NCI-H1436 (cell line): ENCODE measurements around the gene MCF2L.

Experiments
- DNase-seq: peaks from one replicate; lab custom pipeline; 2025; lab: John Stamatoyannopoulos, UW

MCF2L gene

DNA sequence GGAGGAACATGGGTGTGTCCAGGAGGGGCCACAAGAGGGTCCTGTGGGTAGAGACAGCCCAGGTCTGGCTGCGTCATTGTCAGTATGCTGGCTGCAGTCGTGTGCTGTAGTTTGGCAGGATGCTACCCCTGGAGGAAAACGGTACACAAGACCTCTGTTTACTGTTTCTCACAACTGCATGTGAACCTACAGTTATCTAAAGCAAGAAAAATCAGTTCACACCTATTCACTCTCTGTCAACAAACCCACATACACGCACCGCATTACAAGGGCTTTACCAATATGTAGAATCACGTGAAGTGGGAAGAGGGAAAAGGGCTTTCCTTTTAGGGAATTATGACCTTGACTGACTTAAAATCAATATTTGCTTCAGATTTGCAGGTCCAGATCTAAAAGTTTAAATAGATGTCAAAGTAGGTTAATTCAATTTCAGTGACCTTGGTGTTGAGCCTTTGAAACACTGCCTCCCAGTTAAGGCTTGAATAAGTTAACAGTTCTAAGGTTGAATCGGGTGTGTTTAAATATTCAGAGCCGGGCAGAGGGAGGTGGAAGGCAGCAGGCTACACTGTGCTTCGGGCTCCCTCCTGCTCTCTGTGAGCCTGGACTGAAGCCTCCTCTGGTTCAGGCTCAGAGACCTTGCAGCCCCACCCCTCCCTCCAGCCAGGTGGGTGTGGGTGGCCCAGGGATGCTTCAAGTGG lies 17.2 kb upstream of the MCF2L start:
- no peak for DNase-seq

DNA sequence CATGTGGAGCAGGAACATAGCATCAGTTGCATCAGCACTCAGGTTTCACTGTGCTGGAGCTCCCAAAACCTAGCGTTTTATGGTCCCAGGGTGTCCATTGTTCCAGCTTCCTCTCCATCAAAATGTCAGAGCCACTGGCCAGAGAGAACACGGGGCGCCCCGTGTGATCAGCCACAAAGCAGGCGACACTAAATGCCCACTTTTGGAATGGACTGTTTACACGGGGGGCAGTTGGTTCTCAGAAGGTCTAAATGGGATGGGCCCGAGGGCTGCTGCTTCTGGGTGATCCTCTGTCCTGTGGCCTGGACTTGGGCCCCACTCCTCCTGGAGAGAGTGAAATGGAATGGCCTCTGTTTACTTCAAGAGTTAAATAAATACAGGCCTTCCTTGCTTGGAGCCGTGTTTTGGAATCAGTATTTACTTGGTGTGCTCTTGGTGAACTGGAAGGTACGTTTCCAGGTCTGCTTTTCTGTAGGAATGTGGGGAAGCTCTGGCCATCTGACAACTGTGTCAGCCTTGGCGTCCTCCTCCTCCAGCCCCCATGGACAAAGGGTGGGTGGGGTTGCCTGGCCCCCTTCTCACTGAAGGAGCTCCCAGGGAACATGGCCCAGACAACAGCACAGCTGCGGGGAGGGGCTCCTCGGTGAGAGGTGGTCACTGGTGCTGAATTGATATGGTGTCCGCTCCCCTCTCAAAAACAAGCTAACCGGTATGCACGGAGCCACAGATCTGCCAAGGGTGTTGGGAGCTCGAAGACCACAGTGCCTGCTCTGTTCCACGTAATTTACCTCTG lies 16.1 kb upstream of the MCF2L start:
- DNase-seq = no peak

DNA sequence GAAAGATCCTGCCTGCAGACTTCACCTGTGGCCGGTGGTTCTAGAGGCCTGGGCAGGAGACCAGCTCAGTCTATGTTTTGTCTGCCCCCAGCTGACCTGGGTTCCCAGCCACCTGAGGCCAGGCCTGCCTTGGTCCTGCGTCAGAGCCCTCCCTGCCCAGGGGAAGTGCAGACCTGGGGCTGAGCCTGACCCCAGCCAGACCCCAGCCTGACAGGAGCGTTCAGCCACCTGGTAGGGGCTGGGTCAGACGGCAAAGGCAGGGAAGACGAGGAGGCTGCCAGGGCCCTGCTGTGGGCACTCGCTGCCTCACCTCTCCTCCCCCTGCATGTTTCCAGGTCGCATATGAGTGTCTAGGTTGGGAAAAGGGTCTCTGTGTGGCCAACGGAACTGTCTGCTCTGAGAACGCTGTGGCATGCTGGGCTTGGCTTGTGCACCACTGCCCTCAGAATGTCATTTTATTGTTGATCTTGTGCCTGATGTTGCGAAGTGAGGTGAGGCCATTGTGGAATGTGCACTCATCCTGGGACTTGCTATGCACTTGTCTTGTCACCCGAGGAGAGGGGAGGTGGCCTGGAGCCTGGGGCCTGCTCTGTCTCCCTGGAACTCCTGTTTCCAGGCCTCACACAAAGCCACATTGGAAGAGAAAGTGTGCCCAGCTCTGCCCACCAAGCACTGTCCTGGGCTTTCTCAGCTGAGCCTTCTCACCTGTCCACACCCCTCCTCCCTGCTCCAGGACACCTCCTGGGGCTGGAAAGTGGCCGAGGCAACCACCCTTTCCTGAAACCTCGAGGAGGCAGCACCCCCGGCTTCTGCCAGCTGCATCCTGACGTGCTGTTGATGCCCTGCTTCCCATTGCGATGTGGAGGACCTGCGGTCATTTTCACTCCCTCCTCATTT lies 15.2 kb upstream of the MCF2L start:
- DNase-seq = no peak

DNA sequence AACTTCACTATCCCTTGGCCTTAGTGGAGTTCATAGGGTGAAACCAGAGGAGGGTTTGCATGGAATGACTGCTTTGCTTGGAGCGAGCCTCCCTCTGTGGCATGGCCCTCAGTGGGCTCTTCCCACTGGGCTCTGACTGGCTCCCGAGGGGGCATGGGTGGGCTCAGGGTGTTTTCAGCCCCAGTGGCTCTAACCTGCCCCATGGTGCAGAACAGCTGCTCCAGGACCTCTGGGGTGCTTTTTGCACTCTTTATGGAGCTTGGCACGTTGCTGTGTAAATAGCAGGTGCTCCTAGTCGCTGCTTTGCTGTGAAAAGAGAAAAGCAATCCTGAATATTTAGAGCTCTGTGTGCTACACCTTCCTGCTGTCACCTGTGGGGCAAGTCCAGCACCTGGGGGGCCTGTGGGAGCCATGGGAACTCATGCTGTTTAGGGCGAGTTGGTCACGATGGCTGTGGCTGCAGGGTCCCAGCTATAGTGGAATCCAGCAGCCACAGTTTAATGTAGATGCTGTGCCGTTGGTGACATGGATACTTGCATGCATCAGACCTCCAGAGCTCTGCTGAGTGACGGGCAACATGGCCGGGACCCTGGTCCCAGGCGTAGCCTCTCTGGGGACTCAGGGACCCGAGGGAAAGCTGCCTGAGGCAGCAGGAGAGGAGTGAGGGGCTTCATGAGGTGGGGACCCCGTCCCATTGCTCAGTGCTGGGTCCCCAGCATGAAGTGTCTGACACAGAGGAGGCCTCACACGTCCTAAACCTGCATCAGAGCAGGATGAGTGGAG lies 14.3 kb upstream of the MCF2L start:
- no peak for DNase-seq

DNA sequence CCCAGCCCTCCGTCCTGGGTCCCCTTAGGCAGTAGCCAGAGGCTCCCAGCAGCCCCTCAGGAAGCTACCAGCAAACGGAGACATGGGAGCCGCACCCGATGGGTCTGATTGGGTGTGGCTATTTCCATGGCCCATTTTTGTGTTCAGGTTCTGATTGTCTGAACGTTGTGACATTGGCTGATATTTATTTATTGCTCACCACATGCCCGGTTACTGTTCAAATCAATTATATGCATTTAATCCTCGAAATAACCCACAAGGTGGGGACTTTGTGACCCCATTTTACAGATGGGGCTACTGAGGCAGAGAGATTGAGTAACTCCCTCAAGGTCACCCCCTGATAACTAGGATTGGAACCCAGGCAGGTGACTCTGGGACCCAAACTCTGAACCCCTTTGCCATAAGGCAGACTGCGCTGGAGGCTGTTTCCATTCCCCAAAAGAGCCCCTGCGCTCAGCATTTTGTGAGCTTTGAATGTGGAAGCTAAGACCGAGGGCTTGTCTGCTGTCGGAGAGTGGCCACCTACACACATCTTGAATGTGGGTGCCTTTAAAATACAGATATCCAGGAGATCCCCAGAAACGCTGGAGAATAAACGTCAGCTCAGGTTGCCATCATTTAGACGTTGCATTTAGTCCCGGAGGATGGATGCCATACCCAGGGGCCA lies 13.6 kb upstream of the MCF2L start:
- no peak for DNase-seq

DNA sequence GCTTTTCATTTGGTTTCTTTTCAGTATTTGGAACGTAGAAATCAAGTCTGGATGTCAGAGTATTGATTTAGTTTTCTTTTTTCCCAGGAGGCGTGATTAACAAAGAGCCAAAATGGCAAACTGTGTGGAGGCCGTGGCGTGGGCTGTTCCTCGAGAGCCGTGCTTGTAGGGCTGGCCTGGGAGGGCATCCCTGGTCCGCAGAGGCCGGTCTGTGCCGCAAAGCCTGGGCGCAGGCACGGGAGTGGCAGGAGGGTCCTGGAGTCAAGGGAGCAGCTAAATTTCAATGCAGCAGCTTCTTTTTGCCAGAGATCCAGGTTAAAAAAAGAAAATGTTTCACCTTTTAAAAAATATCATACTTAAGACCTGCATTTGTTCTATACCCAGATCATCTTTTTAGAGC lies 13.1 kb upstream of the MCF2L start:
- DNase-seq = no peak

DNA sequence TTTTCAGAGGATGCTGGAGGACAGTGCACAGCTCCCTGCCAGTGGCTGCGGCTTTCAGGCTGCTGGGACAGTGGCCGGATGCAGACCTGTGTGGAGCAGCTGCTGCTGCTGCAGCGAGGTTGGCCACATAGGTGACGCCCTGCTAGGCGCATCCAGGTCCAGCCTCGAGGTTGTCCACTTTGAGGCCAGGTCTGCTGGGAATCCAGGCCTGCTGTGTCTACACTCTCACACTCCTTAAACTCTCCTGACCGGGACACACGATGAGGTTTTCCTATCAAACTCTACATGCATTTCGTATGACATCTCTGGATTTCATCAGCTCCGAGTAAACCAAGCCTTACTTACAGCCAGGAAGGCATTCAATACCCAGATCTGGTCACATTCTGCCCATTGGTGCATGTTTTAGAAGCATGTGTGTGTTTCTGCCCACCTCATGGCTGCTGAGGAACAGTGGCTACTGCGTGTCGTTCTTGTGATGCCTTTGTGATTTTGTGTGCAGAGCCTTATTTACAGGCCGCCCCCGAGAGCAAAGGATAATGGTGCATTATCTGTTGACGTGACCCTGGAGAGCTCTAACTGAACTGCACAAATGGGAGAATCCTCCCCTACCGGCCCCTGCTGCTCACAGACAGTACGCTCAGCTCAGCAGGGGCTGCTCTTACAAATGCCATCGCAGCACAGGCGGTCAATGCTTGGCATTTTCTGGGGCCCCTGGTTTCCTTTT lies 12.3 kb upstream of the MCF2L start:
- no peak for DNase-seq

DNA sequence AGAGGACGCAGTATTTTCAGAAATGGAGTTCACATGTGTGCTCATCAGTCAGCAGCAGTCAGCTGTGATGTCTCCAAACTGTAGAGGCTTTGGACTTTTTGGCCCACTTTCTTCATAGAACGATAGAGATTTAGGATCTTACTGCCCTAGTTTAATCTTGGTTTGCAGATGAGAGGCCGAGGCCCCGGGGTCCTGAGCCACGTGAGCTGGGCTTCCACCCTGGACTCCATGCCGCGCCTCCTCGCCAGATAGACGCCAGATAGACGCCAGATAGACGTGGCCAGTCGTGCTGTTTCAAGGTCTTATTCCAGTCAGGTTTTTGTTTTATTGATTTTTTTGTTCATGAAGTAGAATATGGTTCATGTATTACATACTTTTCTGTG lies 11.7 kb upstream of the MCF2L start:
- no peak for DNase-seq

DNA sequence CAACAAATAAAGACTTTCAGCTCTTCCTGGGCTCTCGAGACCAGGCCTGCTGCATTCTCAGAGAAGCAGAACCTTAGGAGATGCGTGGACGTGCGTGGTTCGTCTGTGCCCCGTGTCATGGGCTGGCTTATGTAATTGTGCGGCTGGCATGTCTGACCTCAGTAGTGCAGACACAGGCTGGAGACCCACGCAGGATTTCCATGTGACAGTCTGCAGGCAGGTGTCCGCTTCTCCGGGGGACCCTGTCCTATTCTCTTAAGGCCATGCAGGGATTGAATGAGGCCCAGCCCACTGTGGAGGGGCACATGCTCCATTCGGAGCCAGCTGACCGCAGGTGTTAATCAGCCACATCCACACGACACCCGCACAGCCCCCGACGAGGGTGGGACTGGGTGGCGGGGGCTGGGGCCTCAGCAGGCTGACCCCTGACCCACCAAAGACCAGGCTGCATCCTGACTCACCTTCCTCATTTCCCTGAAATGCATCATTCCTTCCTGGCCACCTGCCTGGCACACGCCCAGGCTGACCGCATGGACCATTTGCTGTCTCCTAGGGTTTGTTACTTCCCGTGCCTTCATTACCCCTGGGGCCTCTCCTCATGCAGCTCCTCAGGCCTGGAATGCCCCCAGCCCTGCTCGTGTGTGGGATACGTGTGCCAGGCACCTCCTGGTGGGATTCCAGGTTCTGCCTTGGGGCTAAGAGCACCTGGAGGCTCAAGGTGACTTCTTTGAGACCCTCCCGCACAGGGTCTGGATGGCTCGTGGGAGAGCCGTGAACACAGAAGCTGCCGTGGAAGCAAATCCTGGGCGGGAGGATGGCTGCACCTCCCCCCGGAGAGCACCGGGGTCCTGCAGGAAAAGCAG lies 10.7 kb upstream of the MCF2L start:
- no peak for DNase-seq

DNA sequence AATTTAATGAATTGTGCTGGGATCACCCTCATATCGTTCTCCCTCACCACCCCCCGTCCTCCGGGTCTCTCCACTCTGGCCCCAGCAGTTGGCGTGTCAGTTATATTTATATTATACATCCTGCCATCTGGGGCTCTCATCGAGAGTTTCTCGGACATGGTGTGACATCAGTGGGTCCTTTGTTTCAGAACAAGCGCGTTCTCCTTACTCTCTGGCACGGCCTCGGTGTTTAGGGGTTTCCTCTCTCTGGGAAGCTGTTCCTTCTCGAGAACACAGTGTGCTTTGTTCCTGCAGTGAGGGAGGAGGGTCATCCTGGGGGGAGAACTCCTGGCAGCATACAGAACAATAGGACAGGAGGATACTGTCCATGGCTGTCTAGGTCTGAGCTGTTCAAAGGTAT lies 9.8 kb upstream of the MCF2L start:
- no peak for DNase-seq

DNA sequence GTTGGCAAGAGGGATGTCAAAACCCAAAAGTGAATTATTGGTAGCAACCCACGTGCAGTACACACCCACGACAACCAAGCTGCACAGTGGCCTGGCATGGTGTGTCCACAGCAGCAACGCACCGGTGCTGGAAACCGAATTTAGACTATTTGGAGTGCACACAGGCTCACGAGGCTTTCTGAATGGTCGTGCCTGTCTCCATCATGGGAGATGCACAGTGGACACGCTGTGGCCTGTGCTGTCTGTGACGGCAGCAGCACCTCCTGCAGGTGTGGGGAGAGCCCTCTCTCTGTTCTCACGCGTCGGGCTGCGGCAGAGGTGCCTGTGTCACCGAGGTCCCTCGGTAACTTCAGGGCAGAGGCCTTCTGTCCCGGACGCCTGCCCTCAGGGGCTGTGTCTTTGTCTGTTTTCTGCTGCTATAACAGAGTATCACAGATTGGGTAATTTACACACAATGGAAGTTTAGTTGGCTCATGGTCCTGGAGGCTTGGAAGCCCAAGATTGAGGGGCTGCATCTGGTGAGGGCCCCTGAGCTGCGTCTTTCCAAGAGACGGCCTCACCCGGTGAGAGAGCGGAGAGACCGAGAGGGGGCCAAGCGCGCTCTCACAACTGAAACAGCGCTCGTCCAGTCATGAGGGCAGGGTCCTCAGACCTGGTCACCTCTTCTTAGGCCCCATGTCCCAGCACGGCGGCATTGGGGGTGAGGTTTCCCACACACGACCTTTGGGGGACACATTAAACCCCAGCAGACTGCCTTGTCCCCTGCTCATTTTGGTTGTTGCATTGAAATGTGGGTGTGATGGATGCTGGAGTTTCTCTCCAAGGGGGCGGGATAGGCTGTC lies 9.1 kb upstream of the MCF2L start:
- no peak for DNase-seq

DNA sequence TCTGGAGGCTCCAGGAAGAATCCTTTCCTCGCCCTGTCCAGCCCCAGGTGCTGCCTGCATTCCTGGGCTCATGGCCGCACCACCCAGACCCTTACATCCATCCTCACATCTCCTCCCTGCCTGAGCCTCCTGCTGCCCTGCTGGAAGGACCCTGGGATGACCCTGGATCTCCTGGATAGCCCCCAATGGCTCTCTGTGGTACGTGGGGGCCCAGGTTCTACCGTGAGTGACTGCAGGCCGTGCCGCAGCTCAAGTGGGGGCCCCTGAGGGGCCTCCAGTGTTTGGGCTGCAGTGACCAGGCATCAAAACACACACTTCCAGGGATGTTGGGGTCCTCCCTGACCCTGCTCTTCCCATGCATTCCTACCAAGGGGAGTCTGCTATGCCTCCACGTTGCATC lies 8.3 kb upstream of the MCF2L start:
- DNase-seq = no peak

DNA sequence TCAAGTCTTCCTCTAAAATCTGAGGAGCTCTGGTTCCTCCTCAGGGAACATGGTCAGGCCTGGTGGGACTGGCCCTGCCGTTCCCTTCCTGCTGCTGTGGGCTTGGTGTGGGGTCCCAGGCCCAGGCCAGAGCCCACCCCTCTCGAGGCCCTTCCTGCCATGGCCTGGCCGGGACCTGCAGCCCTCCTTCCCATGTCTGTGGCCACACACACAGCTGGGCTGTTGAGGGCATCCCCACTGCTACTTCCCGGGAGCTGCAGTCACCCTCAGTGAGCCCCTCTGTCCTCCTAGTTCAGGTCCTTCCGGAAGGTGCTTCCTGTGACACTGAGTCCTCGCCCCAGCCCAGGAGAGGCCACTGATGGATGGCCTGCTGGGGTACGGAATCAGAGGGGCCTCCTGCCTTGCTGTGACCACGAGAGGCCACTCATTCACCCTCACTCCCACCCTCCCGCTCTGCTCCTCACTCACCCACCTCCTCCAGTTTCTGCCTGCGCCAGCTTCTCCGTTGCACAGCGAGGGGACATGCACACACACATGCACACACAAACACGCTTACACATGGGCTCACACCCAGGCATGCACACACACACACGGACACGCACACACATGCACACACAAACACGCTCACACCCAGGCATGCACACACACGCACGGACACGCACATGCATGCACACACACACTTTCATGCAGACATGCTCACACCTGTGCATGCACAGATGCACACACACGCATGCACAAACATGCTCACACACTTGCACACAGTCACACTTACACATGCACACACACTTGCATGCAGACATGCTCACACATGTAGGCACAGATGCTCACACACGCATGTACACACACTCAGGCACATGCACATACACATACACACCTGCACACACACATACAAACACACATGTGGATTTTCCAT lies 7.3 kb upstream of the MCF2L start:
- DNase-seq = no peak

DNA sequence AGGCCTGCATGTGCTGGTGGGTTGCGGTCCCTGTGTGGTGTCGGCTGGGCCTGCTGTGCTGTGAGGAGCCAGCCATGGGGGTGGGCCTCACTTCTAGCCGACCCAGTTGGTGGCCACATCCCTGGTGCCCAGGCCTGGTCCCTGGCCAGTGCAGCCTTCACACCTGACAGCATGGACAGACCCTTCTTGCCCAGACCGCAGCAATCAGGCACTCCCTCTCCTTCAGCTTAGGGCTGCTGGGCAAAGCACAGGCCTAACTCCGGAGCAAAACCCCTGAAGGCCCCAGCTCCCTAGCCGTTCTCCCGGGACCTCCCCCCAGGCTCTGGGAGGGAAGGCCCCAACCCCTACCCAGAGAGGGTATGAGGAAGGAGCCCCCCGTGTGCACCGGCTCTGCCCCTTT lies 6.6 kb upstream of the MCF2L start:
- DNase-seq = no peak

DNA sequence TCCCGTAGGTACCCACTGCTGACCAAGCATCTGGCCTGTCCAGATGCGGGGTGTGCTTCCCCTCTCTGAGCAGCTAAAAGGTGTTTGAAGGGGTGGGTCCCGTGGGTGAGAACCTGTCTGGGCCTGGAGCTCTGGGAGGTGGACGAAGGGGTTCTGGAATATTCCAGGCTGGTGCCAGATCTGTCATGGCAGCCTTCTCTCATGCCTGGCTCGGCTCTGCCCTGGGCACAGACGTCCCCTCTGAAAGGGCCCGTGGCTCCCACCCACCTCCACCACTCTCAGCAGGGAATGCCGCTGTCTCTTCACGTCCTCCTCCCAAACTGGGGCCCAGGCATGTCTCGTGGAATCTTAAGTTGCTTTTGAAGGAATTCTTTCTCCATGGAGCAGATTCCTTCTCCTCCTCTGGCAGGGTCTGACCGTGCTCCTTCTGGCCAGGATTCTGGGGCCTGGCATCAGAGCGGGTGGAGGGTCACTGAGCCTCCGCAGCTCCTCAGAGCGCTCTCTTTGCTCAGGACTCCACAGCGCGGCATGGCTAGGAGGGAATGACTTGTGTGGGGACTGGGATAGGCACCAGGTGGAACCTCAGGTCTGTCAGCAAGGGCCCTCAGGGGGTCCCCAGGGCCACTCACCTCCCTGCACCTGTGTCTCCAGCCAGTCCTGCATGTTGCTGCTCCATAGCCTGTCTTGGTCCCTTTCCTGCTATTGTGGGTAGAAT lies 5.9 kb upstream of the MCF2L start:
- DNase-seq = no peak

DNA sequence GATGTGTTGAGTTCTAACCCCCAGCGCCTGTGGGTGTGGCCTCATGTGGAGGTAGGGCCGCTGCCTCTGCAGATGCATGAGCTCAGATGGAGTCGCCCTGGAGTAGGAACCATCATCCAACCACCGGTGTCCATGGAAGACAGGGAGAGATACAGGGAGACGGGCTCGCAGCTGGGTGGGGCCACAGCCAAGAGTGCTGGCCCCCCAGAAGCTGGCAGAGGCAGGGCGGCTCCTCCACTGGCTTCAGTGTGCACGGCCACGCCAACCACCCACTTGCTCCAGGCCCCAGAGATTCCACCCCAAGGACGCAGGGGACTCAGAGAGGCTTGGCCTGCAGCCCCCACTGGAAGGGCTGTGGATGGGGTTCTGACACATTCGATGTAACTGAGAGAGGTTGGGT lies 5.4 kb upstream of the MCF2L start:
- no peak for DNase-seq

DNA sequence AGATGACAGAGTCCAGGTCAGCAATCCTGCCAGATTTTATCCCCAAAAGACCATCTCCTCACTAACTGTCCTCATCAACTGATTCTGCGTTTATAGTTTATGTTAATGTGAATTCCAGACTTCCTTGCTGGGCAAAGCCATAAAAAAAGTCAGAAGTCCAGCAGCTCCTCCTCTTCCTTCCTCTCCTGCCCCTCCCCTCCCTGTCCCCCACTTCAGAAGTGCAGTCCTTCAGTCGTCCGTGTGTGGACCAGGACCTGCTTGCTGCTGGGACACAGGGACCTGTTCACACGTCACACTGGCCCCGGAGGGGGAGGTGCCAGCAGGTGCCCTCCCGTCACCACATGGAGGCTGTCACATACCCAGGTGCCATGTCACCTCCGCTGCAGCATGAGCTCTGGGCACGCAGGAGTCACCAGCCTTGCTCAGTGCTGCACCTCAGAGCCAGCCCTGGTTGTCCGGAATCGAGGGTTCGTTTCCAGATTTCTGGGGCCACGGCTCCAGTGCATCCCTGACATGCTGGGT lies 4.0 kb upstream of the MCF2L start:
- no peak for DNase-seq
